NK-92 (cell line): ENCODE data around the gene LNP1.
"Not testable (repeated sequence)": the region's sequence is repeated elsewhere in the genome, so short reads cannot be mapped to it uniquely, and the experiment has no call there.

Experiments
- DNase-seq: peaks from one replicate; lab custom pipeline; 2025; ENCODE audit not compliant: unreplicated experiment; lab: John Stamatoyannopoulos, UW

LNP1 gene

GRCh38 chr3:100429187-100429716, 27.9 kb downstream of the LNP1 start:
- DNase-seq = no peak

DNA sequence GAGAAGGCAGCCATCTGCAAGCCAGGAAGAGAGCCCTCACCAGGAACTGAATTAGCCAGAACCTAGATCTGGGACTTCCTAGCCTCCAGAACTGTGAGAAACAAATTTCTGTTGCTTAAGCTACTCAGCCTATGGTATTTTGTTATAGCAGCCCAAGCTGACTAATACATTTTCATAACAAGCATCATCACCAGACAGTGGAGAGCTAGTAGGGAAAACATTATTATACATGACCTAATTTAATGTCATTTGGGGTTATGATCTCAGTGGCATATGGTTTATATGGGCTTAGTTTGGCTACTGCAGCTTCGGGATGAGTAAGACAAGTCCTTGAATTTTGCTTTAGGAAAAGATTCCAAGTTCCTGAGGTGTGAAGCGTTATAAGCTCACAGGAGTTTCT, 35.6 kb downstream of the LNP1 start:
- no peak for DNase-seq

GRCh38 chr3:100437721-100438622, 36.6 kb downstream of the LNP1 start:
- no peak for DNase-seq

GRCh38 chr3:100438623-100438974, 37.3 kb downstream of the LNP1 start:
- DNase-seq = no peak

DNA sequence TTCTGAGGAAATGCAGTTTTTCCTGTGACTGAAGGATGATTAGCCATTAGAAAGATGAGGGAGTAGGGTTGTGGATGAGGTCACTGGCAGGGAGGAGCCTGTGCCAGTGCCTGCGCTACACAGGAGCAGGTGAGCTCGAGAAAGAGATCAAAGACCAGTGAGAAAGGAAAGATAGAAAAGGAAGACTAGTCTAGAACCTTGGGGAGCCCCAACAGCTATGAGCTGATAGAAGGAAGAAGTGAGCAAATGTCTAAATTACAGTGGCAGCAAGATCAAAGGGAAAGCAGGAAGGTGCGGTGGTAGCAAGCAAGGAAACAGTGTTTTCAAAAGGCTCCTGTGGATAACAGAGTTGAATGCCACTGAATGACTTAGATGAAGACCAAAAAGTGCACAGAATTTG, 39.6 kb downstream of the LNP1 start:
- no peak for DNase-seq

DNA sequence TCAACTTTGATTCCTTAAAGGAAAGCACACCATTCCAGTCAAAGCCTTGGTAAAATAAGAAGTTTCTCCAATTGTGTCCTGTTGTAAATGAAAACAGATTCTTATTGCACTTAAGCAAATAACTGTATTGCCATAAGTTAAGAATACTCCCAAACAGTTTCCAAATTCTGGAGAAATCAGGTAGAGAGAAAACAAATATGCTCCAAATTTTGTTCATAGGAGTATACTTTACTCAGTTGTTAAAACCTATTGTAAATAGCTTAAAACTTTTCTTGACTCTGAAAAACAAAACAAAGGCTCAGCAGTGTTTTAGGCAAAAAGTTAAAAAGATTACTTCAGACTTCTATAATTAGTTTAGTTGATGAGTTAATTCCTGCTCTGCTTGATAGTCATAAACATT, 42.4 kb downstream of the LNP1 start:
- DNase-seq = no peak

GRCh38 chr3:100447067-100447466, 45.7 kb downstream of the LNP1 start:
- not testable (repeated sequence) for DNase-seq

DNA sequence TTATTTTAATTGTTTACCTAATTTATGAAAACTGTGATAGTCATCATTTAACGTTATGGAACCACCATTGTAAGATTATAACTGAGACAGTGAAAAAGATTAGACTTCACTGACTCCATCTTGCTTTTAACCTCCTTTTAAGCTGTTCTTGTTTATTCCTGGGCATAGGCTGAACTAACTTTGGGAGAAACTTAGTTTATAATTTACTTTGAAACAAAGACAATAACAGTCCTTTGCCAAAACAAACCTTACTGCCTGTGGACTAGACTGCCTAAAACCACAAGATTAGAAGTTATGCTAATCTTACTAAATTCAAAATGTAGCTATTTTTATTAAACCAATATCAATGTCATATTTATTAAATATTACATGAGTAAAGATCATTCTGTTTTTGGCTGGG, 46.7 kb downstream of the LNP1 start:
- no peak for DNase-seq

DNA sequence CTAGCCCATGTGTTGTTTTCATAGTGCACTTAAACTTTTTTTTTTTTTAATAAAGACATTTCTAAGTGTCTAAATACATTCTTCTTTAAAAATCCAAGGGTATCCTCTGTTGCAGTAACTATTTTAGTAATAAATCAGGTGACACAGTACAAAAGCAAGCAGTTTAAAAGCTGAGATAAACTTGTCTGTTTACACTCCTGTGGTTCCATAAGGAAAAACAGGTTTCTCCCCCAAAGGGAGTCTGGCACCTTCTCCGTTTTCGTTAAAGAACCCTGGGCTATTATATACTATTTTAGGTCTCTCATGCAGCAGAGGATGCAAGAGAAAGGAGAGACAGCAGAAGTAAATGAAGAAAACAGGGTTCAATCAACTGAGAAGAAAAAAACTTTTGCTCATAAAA, 47.9 kb downstream of the LNP1 start:
- DNase-seq = no peak

DNA sequence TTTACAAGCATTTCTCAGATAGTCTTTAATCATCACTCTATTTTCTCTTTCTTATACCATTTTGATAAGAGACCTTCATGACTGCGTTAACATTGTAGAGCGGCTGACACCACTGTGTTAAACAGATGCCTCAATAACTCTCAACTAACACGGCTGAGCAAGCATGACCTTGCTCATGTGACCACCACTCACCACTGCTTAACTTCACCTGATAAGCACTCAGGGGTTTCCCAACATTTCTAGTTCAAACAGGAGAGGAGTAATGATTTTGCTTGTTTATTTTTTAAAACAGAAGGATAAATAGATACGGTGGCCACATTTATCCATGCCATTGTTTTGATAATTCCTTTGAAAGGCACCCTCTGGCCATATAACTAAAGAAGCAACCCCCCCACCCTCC, 53.3 kb downstream of the LNP1 start:
- DNase-seq = no peak

DNA sequence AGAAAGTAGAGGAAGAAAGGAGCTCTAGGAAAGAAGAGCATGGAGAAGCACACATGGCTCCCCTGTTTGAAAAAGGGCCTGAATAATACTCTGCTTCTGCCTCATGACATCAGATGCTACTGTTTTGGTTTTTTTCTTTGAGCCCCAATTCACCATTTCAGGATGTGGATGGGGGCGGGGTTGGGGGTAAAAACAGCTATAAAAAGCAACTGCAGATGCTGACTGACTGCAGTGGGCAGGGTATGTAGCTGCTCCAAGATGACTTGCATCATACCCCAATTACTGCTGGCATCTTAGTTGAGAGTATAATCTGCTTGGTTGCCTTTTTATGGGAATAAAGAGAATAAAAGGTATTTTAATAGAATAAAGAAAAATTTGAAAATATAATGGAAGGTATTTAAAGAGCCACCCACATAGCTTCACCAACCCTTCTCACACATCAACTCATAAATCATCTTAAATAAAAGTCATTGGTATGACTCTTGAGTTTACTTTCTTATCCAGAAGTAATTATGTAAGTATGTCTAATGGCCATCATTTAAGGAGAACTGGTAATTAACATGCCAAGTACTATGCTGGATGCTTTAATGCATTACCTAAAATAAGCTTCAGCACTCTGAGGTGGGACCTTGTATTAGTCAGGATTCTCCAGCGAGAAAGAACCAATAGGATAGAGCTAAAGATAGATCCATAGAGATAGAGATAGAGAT, 54.7 kb downstream of the LNP1 start:
- DNase-seq = no peak

DNA sequence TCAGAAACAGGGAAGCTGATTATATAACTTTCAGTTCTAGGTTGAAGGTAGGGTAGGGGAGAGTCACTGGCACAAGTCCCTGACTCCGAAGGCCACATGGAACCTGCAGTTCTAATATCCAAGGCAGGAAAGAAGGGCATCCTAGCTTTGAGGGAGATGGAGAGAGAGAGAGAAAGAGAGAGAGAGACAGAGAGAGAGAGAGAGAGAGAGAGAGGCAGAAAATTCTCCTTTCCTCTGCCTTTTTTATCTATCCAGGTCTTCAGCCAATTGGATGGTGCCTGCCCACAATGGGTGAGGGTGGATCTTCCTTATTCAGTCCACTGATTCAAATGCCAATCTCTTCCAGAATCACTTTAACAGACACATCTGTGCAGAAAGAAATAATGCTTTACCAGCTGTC, 55.4 kb downstream of the LNP1 start:
- DNase-seq = no peak

DNA sequence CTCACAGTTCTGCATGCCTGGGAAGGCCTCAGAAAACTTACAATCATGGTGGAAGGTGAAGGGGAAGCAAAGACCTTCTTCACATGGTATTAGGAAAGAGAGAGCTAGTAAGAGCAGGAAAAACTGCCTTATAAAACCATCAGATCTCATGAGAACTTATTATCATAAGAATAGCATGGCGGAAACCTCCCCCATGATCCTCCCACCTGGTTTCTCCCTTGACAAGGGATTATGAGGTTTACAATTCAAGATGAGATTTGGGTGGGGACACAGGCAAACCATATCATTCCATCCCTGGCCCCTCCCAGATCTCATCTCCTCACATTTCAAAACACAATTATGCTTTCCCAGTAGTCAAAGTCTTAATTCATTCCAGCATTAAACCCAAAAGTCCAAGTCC, 56.5 kb downstream of the LNP1 start:
- no peak for DNase-seq

DNA sequence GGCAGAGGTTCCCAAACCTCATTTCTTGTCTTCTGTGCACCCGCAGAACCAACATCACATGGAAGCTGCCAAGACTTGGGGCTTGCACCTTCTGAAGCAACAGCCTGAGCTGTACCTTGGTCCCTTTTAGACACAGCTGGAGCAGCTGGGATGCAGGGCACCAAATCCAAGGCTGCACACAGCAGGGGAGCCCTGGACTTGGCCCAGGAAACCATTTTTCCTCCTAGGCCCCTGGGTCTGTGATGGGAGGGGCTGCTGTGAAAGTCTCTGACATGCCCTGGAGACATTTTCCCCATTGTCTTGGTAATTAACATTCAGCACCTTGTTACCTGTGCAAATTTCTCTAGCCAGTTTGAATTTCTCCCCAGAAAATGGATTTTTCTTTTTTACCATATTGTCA, 57.5 kb downstream of the LNP1 start:
- no peak for DNase-seq

DNA sequence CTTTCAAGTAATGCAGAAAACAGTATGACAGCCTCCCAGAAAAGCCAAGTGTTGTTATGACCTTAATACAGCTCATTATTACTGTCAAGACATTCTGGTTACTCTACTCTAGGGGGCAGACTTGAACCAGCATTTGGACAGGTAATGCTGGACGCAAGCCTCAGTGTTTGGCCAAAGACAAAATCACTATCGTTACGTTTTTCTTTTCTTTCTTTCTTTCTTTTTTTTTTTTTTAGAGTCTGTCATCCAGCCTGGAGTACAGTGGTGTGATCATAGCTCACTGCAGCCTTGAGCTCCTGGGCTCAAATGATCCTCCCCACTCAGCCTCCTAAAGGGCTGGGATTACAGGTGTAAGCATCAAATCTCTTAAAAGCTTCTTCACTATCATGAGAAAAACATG, 61.7 kb downstream of the LNP1 start:
- no peak for DNase-seq

DNA sequence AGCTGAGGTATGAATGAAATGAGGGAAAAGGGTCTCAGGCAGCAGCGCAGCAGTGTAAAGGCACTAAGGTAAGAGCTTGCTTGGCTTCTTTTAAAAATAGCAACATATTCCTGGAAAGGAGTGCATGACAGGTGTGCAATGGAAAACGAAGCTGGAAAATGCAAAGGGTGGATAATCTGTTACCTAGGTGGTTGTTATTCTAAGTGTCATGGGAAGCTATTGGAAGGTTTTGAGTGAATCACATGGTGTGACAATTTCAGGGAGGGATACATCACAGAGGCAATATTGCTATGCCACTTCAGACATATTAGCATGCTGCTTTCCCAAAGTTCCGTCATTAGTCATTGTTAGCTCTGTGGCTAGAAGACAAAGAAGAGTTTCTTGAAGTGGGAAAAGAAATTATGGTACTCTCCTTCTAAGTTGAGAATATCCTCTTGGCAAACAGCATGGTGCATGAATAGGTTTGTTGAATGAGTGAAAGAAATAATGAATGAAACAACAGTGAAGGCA, 62.4 kb downstream of the LNP1 start:
- no peak for DNase-seq

- DNase-seq = no peak
These were observed 64.8 kb downstream of the LNP1 start for GRCh38 chr3:100465892-100466777.

- DNase-seq = no peak
These were observed 65.8 kb downstream of the LNP1 start for GRCh38 chr3:100467133-100467532.

GRCh38 chr3:100468676-100469075, 67.3 kb downstream of the LNP1 start:
- DNase-seq = no peak

DNA sequence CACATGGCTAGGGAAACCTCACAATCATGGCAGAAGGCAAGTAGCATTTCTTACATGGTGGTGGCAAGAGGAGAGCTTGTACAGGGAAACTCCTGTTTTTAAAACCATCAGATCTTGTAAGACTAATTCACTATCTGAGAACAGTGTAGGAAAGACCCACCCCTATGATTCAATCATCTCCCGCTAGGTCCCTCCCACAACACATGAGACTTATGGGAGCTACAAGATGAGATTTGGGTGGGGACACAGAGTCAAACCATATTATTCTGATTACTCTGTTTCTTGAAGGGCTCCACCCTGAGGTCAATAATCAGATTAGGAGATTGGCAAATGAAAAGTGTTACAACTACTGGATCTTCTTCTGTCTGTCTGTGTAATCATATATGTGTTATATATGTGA, 69.6 kb downstream of the LNP1 start:
- no peak for DNase-seq

- DNase-seq = no peak
These were observed 70.1 kb downstream of the LNP1 start for GRCh38 chr3:100471444-100471843.
